NCI-H748 (cell line): Measurements from ENCODE around the gene ACYP1.

ENCODE experiments used
- DNase-seq: peaks from one replicate; lab custom pipeline; 2025; ENCODE audit not compliant: unreplicated experiment; lab: John Stamatoyannopoulos, UW

Gene ACYP1

DNA sequence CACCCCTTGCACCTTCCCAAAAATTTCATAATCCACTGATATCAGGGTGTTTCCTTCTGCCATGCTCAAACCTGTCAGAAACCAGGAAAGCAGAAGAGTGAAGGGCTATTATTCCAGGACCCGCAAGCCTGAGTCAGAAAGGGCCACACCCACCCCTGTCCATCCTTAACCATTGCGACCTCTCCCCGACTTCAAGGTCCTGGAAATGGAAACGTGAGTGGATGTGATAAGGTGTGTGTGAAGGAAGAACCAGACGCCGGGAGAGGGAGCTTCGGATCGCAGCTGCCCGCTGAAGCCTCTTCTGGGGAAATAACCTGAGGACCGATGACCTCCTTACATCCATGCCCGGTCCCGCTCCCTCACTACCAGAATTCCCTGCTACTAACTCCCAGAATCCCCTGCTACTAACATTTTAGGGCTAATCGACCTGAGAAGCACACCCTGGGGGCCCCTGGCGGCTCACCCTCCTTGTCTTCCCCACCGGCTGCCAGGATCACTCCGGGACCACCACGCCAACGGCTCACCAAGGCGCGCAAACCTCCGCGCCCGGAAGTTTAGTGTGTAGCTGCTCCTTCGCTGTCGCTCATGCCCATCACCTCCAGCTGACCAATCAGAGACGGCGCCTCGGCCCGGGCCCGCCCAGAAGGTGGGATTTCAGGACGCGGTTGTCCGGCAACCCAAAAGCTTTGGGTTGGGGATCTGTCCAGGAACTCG, at the start of gene ACYP1:
Gene ACYP1, minus strand, starts transcription at position 534 of the 714 bp plus-strand sequence. Its CDS starts 471 bp downstream, at position 63.
- peak; percentile 94 for DNase-seq

- DNase-seq: no peak
Observed at GRCh38 chr14:75109877-75110276, 46.1 kb upstream of the ACYP1 start.

- no peak for DNase-seq
Observed at GRCh38 chr14:75107186-75107585, 43.4 kb upstream of the ACYP1 start.

- DNase-seq: no peak
Observed at GRCh38 chr14:75101491-75101890, 37.7 kb upstream of the ACYP1 start.

DNA sequence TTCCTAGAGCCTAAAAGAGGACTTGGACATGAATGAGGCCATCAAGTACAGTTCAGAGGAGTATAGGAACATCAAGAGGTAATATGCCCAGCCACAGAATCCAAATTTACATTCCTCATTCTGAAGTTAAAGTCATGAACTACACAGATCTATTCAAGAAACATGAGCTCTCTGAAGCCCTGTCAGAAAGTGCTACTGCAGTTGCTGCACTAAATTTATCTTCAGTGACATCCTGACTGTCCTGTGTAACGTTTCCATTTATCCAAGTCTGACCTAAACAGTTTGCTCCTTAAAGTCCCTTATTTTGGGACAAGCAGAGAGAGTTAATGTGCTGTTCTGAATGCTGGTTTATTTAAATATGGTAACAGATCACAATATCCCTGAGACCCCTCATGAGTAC, 34.9 kb upstream of the ACYP1 start:
- no peak for DNase-seq

GRCh38 chr14:75098212-75098611, 34.4 kb upstream of the ACYP1 start:
- DNase-seq: no peak

GRCh38 chr14:75096959-75097358, 33.1 kb upstream of the ACYP1 start:
- DNase-seq: no peak

DNA sequence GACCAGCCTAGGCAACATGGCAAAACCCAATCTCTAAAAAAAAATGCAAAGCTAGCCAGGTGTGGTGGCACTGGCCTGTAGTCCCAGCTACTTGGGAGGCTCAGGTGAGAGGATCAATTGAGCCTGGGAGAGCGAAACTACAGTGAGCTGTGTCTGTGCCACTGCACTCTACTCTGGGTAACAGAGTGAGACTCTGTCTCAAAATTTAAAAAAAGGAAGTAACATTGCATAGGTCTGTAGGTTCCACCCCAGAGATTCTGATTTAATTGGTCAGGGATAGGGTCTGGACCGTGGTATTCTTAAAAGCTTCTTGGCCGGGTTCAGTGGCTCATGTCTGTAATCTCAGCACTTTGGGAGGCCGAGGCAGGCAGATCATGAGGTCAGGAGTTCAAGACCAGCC, 31.9 kb upstream of the ACYP1 start:
- DNase-seq: no peak

DNA sequence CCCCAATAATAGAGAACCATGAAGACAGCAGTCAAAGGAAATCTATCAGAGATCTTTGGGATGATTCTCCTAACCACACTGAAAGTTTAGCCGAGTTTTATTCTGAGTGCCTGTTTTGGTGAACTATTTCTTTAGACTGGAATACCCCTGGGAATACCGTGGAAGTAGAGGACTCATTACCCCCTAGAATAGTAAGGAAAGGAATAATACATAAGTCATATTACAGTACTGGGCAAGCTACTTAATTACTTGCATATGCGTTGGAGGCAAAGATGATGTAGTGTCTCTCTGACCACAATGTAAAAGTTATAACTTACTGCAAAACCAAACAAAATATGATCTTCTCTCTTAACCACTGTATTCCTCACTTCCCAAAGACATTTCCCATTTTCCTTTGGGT, 31.1 kb upstream of the ACYP1 start:
- no peak for DNase-seq

DNA sequence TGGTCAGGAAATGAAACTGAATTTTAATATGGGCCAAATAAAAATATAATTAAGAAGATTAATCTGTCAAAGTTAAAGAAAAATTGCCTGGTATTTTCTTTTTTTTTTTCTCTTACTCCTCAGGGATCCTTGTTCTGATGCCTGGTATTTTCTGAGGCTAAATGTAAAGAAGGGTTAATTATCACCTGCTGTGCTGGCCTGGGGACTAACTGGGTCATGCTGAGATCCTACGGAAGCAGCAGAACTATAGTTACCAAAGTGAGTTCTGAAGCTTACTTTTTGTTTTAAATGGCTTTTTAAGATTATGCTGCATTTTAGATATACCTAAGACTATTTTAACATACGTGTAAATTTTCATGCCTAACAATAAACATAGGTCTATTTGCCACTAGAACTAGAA, 28.9 kb upstream of the ACYP1 start:
- DNase-seq: no peak

DNA sequence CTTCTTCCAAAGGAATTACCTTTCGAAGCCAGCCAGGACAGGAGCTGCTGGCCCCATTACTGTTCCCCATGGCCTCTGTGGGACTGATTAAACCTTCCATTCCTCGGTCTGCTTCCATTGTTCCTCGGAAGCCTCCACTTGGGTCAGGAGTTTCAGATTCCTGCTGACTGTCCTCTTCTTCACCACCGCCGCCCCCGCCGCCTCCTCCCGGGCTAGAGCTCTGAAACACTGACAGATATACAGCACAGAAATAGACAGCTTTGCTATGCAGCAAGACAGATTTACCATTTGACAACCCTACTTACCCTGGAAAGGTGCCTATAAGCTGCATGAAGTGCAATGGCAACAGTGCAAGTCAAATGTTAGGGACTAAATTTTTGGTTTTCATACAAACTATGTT, 27.4 kb upstream of the ACYP1 start:
- DNase-seq: no peak

DNA sequence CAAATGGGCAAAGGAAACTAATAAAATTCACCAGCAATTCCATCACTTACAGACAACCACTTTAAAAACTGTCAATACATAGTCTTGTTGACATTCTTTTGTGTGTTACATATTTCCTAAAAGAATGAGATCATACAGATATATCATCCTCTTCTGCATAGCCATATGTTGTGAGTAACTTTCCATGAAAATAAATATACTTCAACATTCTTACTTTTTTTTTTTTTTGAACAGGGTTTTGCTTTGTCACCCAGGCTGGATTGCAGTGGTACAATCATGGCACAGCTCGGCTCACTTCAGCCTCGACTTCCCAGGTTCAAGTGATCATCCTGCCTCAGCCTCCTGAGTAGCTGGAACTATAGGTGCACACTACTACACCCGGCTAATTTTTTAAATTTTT, 26.5 kb upstream of the ACYP1 start:
- no peak for DNase-seq

DNA sequence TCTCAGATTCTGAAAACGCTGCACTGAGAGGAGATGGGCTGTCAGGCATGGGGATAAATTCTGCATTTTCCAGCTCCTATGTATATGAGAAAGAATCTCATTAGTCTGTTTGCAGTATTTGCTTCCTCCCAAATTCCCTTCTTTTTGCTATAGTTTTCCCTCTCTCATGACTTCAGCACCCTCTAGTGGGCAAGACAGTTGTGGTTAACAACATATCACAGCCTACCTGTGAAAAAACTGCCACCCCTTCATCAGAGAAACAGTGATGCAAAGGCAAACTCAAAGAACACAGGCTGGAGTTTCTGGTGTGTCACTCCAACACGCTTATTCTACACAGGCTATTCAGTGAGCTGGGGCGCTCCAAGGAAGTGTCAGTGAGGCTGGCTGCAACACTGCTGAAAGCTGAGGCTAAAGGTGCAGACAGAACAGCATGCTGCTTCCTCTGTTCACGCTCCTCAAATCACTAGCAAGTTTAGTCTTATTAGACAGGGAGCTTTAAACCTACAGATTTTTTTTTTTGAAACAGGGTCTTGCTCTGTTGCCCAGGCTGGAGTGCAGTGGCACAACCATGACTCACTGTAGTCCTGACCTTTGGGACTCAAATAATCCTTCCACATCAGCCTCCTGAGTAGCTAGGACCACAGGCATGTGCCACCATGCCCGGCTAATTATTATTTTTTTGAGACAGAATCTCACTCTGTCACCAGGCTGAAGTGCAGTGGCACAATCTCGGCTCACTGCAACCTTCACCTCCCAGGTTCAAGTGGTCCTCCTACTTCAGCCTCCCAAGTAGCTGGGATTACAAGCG, 24.9 kb upstream of the ACYP1 start:
- peak; percentile 67 for DNase-seq

- no peak for DNase-seq
Observed at GRCh38 chr14:75088153-75088552, 24.3 kb upstream of the ACYP1 start.

- DNase-seq: peak; percentile 9
Observed at GRCh38 chr14:75084513-75084912, 20.7 kb upstream of the ACYP1 start.

GRCh38 chr14:75083271-75083670, 19.4 kb upstream of the ACYP1 start:
- DNase-seq: no peak

DNA sequence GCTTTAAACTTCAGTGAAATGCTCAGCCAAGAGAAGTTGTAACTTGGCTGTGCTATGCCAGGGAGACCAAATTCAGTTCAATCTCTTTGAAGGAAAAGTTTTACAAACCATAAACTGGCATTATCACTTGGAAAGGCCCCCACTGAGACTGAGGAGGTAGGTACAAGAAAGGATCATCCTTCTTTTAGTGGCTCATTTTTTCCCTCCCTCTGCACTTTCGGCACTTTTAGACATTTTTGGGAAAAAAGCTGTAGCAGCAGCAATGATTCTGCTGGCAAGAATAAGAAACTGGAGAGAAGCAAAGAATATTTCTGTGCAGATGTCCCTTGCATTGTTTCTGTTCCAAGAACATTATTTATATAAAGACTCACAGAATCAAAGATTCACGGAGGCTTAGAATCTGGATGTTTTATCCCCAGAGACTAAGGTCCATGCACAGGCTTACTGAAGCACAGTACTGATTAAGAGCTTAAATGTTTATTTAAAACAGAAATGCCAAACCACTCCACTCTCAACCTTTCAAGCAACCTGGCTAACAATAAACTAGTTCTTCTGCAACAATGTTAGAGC, 17.9 kb upstream of the ACYP1 start:
- no peak for DNase-seq

DNA sequence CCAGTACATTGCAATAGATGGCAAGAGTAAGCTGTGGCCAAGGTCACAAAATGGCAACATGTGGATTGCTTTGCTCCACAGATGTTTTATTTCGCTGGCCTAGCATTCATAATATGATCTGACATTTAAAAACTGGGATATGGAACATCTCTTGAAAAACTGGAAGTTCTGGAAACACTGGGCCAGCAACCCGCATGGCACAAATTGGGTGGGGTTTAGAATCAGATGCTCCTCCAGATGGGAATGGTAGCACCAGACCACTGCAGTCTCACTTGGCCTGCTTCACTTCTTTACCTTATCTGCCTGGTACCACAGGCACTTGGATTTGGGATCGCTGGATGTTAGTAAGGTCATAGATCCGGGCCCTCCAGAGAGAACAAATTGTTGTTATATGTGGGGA, 15.7 kb upstream of the ACYP1 start:
- no peak for DNase-seq

DNA sequence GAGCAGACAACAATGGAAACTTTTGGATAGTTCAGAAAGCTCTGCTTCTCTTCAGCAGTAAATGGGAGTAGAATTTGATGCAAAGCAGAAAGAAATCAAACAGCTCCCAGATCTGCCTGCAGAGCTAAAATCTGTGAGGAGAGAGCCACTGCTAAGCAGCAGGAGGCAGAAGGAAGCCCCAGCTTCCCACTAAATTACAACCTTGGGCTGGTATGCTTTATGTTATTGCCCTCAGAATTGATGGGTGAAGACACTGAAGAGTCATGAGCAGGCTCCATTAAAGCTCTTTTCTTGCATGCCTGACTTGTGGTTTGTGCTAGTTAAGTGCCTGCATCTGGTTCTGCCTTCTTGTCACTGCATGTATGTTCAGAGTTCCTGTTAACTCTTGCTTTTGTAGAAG, 14.0 kb upstream of the ACYP1 start:
- no peak for DNase-seq

DNA sequence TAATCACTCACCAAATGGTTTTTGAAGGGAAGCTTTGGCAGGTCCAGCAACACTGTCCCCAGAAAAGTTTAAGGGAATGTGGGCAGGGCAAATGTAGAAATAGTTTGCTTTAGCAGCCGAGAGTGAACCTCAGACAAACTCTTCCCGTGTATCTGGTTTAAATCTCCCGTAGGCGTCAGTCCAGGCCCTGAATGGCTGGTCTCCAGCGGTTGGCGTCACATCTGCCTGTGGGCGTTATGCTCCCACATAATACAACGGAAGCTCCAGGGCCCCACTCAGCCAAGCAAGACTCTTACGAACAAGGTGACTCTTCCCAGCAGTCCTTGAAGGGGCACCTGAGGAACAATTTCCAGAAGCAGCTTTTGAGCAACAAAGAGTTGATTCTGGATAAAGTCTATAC, 6.6 kb upstream of the ACYP1 start:
- DNase-seq: no peak

DNA sequence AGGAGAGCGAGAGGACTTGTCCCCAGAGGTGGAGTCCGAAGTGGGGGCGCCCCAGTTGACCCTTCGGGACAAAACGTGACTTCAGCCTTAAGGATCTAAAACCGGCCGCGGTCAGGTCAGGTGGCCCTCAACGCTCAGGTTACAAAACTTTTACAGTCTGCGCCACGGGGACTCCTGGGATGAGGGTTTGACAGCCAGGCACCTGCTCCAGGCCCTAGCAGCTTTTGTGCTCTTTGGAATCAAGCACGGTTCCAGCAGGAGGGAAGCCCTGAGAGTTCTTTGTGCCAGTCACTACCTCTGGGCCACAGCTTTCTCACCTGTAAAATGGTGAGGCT, 6.0 kb upstream of the ACYP1 start:
- DNase-seq: no peak

DNA sequence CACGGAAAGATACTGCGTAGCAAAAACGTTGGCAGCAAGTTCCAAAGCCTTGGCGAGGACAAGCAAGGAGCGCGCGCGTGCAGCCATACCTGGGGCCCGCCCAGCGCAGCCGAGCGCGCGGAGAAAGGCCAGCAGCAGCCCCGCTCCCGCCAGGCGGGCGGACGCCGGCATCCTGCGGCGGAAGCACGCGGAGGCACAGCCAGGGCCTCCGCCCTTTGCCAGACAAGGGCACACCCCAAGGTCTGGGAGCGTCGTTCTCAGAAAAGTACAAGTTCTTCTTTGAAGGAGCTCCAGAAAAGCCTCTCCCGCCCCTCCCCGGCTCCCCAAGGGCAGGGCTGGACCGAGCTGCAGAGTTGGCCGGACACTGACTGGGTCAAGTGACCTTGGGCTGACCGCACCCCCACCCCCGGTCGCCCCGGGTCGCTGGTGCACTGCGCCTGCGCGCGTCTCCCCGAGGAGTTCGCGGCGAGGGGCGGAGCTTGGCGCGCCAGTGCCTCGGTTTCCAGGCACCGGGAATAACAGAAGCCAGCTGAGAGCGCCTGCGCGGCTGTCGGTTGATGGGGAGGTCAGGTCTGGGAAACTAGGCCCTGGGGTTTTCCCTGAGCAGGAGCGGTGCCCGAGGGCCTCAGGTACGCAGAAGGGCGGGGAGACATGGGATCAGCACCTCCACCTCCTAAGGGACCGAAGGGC, 5.4 kb upstream of the ACYP1 start, which contains the start of gene ZC2HC1C:
Gene ZC2HC1C, plus strand, starts transcription at position 521 of the 690 bp plus-strand sequence. CDS start 933 bp downstream, outside the sequence.
- DNase-seq: peak; percentile 91
